ENCODE results near the gene TDP1. TPM values are rescaled to one million over a fixed set of nuclear protein-coding genes. Genes with fewer than 3 reads are reported as not detected.
A peak's percentile ranks its signal among the peaks of the same experiment; 100 is the strongest.

Gene TDP1
- total RNA-seq, 1 donor from 2014 or later, result 6.5 TPM

- intact Hi-C loops (cut with DNase I), result no loop called here
- Histone ChIP-seq H3K27ac (peak overlapping the region; percentile 87), H3K27me3 (no peaks in the 10 kb centered on the region), H3K36me3 (no peaks in the 10 kb centered on the region), H3K4me3 (peak overlapping the region; percentile 81), H3K9me3 (no peaks in the 10 kb centered on the region), H3K4me1 (peaks cover 15% of the 10 kb centered on the region)
- no peak for DNase-seq
- ATAC-seq, result no peak
- no peak for TF ChIP-seq CTCF (IDR thresholded peaks at IDR 0.05)
Observed at GRCh38 chr14:89956661-89957009, 908 bp downstream of the TDP1 start.

GRCh38 chr14:89957376-89957775 is 1.6 kb downstream of the TDP1 start:
- intact Hi-C loops (cut with DNase I), result no loop called here
- Histone ChIP-seq H3K27me3 (no peaks in the 10 kb centered on the region), H3K27ac (no peak overlapping the region), H3K4me1 (peaks cover 15% of the 10 kb centered on the region), H3K36me3 (no peaks in the 10 kb centered on the region), H3K9me3 (no peaks in the 10 kb centered on the region), H3K4me3 (no peak overlapping the region)
- no peak for TF ChIP-seq CTCF (IDR thresholded peaks at IDR 0.05)
- DNase-seq, result no peak
- no peak for ATAC-seq

GRCh38 chr14:89957791-89958190 is 2.1 kb downstream of the TDP1 start:
- no peak overlapping the region for H3K4me3 ChIP-seq
- intact Hi-C loops (cut with DNase I), result no loop called here
- no peaks in the 10 kb centered on the region for H3K27me3 ChIP-seq
- H3K27ac ChIP-seq, result no peak overlapping the region
- H3K36me3 ChIP-seq, result no peaks in the 10 kb centered on the region
- no peaks in the 10 kb centered on the region for H3K9me3 ChIP-seq
- DNase-seq (no peak), ATAC-seq (no peak)
- H3K4me1 ChIP-seq, result peaks cover 15% of the 10 kb centered on the region
- TF ChIP-seq CTCF (IDR thresholded peaks at IDR 0.05), result no peak

- no peak for DNase-seq
Observed at GRCh38 chr14:89958966-89959365, 3.2 kb downstream of the TDP1 start.

GRCh38 chr14:89959853-89960445 is 4.2 kb downstream of the TDP1 start:
- Histone ChIP-seq H3K36me3 (peaks cover 16% of the 10 kb centered on the region), H3K4me3 (no peak overlapping the region), H3K27me3 (no peaks in the 10 kb centered on the region), H3K9me3 (no peaks in the 10 kb centered on the region), H3K27ac (no peak overlapping the region), H3K4me1 (peaks cover 8% of the 10 kb centered on the region)
- intact Hi-C loops (cut with DNase I), result no loop called here
- no peak for DNase-seq
- TF ChIP-seq CTCF (IDR thresholded peaks at IDR 0.05), result no peak
- ATAC-seq, result no peak

More at GRCh38 chr14:89958966-89959365, 3.2 kb downstream of the TDP1 start:
- no peaks in the 10 kb centered on the region for H3K9me3 ChIP-seq
- intact Hi-C loops (cut with DNase I), result no loop called here
- no peak overlapping the region for H3K4me3 ChIP-seq
- no peak overlapping the region for H3K27ac ChIP-seq
- peaks cover 9% of the 10 kb centered on the region for H3K36me3 ChIP-seq
- no peaks in the 10 kb centered on the region for H3K27me3 ChIP-seq
- peaks cover 12% of the 10 kb centered on the region for H3K4me1 ChIP-seq
- no peak for TF ChIP-seq CTCF (IDR thresholded peaks at IDR 0.05)
- no peak for ATAC-seq

- Histone ChIP-seq H3K36me3 (peaks cover 16% of the 10 kb centered on the region), H3K27ac (no peak overlapping the region), H3K27me3 (no peaks in the 10 kb centered on the region), H3K4me1 (peaks cover 8% of the 10 kb centered on the region), H3K9me3 (no peaks in the 10 kb centered on the region), H3K4me3 (no peak overlapping the region)
- intact Hi-C loops (cut with DNase I), result no loop called here
- ATAC-seq, result no peak
- DNase-seq, result no peak
- TF ChIP-seq CTCF (IDR thresholded peaks at IDR 0.05), result no peak
Observed at GRCh38 chr14:89960914-89961313, 5.2 kb downstream of the TDP1 start.
